Esophagus muscularis mucosa (tissue), 3 donors: Measurements from ENCODE around the gene ZNF581.

Experiments used
- EP300 ChIP-seq: sonication (generic); formaldehyde crosslinking; IDR thresholded peaks from one replicate; pipeline ENCODE4 v1.6.1; 2017; ENCODE audit warnings: antibody characterized with exemption
- TF ChIP-seq, protein P1 (sequence below), 3 experiments: fragments of 200-600 bp in 2 of 3; fragments of 450-650 bp in 1 of 3; sonication (generic) in 2 of 3; IDR thresholded peaks; one replicate each; pipeline ENCODE4 v1.5.1; 2017 to 2019; ENCODE audit warnings: antibody characterized with exemption in 3 of 3, mild to moderate bottlenecking in 2 of 3, moderate library complexity in 1 of 3

- no peak for TF ChIP-seq EP300
- TF ChIP-seq, protein P1, sequence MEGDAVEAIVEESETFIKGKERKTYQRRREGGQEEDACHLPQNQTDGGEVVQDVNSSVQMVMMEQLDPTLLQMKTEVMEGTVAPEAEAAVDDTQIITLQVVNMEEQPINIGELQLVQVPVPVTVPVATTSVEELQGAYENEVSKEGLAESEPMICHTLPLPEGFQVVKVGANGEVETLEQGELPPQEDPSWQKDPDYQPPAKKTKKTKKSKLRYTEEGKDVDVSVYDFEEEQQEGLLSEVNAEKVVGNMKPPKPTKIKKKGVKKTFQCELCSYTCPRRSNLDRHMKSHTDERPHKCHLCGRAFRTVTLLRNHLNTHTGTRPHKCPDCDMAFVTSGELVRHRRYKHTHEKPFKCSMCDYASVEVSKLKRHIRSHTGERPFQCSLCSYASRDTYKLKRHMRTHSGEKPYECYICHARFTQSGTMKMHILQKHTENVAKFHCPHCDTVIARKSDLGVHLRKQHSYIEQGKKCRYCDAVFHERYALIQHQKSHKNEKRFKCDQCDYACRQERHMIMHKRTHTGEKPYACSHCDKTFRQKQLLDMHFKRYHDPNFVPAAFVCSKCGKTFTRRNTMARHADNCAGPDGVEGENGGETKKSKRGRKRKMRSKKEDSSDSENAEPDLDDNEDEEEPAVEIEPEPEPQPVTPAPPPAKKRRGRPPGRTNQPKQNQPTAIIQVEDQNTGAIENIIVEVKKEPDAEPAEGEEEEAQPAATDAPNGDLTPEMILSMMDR (IDR thresholded peaks at IDR 0.05): no peak
Observed at GRCh38 chr19:55636723-55637122, 6.7 kb upstream of the ZNF581 start.
